Neuron (in vitro differentiated cells): Measurements from ENCODE around the gene TRA2A.

Experiments used
- H2AFZ ChIP-seq: one replicate; pipeline ENCODE4 v1.6.1; 2013; ENCODE audit warnings: low read depth, mild to moderate bottlenecking, inconsistent platforms, low read length, moderate library complexity
- H3K27me3 ChIP-seq: one replicate; pipeline ENCODE4 v1.6.1; 2013; ENCODE audit warnings: low read length; ENCODE audit not compliant: insufficient read depth
- H3K36me3 ChIP-seq: one replicate; pipeline ENCODE4 v1.6.1; 2013; ENCODE audit warnings: low read length; ENCODE audit not compliant: insufficient read depth
- H3K4me1 ChIP-seq: one replicate; pipeline ENCODE4 v1.6.1; 2013; ENCODE audit warnings: low read length; ENCODE audit not compliant: insufficient read depth
- H3K4me3 ChIP-seq: 2 replicates; pipeline ENCODE4 v1.5.1; 2013; ENCODE audit warnings: mild to moderate bottlenecking, low read length, moderate library complexity
- H3K9me3 ChIP-seq: one replicate; pipeline ENCODE4 v1.6.1; 2013; ENCODE audit warnings: low read length

Gene TRA2A

DNA sequence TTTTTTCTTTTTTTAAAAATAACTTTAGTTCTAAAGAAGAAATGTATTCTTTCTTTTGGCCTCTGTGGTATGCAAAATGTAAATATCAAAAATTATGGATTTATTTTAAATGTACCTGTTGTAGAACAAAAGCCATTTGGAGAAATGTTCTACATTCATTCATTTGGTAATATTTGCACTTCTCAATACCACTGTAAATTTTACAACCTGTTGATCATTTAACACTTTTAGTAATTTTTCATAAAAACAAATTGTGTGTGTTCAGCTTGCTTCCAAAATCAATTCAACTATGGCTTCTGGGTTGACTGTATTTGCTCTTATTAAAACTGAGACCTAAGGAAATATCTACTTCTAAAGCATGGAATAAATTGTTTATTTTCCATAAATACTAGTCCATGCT is 59.2 kb downstream of the TRA2A start:
- H3K27me3 ChIP-seq: no peaks in the 10 kb centered on the region
- peak overlapping the region; percentile 63 for H3K4me3 ChIP-seq
- no peaks in the 10 kb centered on the region for H3K36me3 ChIP-seq
- H3K4me1 ChIP-seq: peaks cover 20% of the 10 kb centered on the region
- no peak overlapping the region for H2AFZ ChIP-seq
- no peaks in the 10 kb centered on the region for H3K9me3 ChIP-seq

GRCh38 chr7:23472046-23472445 is 59.7 kb downstream of the TRA2A start:
- Histone ChIP-seq H3K4me3 (peak overlapping the region; percentile 63), H3K27me3 (no peaks in the 10 kb centered on the region), H3K4me1 (peaks cover 21% of the 10 kb centered on the region)

DNA sequence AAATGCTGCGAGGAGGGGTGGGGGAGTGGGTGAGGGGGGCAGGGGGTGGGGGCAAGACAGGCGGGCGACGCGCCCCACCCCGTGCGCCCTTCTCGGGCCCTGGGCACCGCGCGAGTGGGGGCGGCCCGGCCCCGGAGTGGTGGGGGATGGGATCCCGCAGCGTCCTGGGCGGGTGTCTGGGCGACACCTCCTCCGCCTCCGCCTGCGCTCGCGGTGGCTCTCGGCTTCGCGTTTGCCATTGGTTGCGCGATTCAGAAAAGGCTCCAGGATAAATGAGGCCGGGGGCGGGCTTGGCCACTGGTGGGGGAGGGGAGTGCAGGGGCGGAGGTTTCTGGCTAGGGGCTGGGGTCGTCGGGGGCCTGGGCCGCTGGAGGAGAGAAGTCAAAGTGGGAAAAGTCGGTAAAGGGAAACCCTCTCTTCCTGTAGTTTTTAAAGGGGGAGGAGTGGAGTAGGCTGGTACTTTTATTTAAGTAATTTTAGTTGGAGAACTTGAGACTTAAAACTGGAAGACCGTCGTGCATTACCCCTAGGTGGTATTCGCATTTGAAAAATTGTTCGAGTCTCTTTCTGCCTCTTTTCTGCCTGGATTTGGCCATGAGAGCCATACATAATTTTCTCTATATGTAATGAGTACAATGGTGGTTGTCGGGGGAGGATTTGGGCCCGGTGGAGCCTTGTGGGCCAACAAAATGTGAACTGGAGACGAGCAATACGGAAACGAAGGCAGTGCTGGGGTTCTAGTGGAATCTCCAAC is 60.5 kb downstream of the TRA2A start:
- Histone ChIP-seq H3K4me3 (peak overlapping the region; percentile 63), H3K36me3 (no peaks in the 10 kb centered on the region), H2AFZ (no peak overlapping the region), H3K9me3 (no peaks in the 10 kb centered on the region), H3K4me1 (peaks cover 18% of the 10 kb centered on the region), H3K27me3 (no peaks in the 10 kb centered on the region)

More at GRCh38 chr7:23472046-23472445, 59.7 kb downstream of the TRA2A start:
- H3K9me3 ChIP-seq: no peaks in the 10 kb centered on the region
- H2AFZ ChIP-seq: no peak overlapping the region
- no peaks in the 10 kb centered on the region for H3K36me3 ChIP-seq

DNA sequence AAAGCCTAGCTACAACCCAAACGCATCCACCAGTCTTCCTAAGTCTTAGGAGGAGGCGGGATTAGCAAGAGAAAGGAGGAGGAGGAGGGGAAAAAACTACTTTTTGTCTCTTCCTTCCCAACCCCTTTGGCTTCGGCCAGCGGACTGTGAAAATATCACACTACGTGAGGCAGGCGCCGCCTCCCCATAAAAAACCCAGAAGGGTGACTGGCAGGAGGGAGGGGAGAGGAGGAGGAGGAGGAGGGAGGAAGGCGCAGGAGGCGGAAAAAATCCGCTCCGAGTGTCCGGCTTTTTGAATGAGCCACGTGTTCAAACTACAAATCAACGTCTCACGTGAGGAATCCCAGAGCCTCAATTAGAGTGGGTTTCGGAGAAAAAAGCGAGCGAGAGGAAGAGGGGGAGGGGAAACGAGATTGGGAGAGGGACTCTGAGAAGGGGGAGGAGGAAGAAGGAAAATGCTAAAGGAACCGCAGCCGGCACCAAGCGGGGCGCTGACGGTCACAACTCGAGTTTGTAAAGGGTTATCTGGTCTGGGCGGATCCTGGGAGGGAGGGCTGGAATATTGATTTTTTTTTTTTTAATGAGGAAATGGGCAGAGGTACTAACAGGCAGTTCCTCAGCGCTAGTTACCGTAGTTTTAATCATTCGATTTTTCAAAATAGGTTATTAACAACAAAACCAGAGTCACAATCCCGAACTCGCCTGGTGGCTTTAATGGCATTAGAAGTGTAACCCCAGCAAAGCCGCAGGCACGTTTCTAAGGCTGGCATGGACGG is 61.3 kb downstream of the TRA2A start, which contains the start of gene IGF2BP3:
TSS of gene IGF2BP3 (minus strand) at position 162 of the 776 bp plus-strand sequence. CDS start 381 bp downstream, outside the sequence.
- Histone ChIP-seq H3K9me3 (no peaks in the 10 kb centered on the region), H3K4me1 (peaks cover 25% of the 10 kb centered on the region), H2AFZ (no peak within 1 kb of the TSS), H3K4me3 (peak within 1 kb of the TSS; percentile 63), H3K36me3 (no peaks in the 10 kb centered on the region), H3K27me3 (no peaks in the 10 kb centered on the region)

DNA sequence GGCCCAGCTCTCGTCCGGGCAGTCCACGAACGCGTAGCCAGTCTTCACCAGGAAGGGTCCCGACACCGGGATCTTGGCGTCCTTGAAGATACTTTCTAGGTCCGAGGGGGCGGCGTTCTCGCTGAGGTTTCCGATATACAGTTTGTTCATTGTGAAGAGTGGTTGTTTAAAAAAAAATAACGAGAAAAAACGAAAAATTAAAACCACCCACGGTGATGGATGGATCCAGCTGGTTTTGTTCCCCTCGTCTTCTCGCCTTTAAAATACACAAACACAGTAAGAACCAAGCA is 61.9 kb downstream of the TRA2A start:
- no peaks in the 10 kb centered on the region for H3K27me3 ChIP-seq

GRCh38 chr7:23469150-23469960 is 62.4 kb downstream of the TRA2A start:
- H3K9me3 ChIP-seq: no peaks in the 10 kb centered on the region
- H3K4me1 ChIP-seq: peaks cover 35% of the 10 kb centered on the region
- H3K36me3 ChIP-seq: no peaks in the 10 kb centered on the region
- H3K27me3 ChIP-seq: no peaks in the 10 kb centered on the region
- peak overlapping the region; percentile 63 for H3K4me3 ChIP-seq
- no peak overlapping the region for H2AFZ ChIP-seq

More for the DNA sequence above, 61.9 kb downstream of the TRA2A start:
- Histone ChIP-seq H3K4me3 (peak overlapping the region; percentile 63), H3K4me1 (peaks cover 32% of the 10 kb centered on the region), H2AFZ (no peak overlapping the region), H3K9me3 (no peaks in the 10 kb centered on the region), H3K36me3 (no peaks in the 10 kb centered on the region)

GRCh38 chr7:23468526-23469149 is 63.1 kb downstream of the TRA2A start:
- Histone ChIP-seq H3K27me3 (no peaks in the 10 kb centered on the region), H3K4me3 (peak overlapping the region; percentile 63), H2AFZ (no peak overlapping the region), H3K4me1 (peaks cover 42% of the 10 kb centered on the region), H3K9me3 (no peaks in the 10 kb centered on the region), H3K36me3 (peaks cover 6% of the 10 kb centered on the region)

- H2AFZ ChIP-seq: no peak overlapping the region
- H3K9me3 ChIP-seq: no peaks in the 10 kb centered on the region
- H3K4me3 ChIP-seq: peak overlapping the region; percentile 63
- peaks cover 42% of the 10 kb centered on the region for H3K4me1 ChIP-seq
- H3K27me3 ChIP-seq: no peaks in the 10 kb centered on the region
- peaks cover 10% of the 10 kb centered on the region for H3K36me3 ChIP-seq
Measured at GRCh38 chr7:23467806-23468525, 63.8 kb downstream of the TRA2A start.

GRCh38 chr7:23467291-23467805 is 64.4 kb downstream of the TRA2A start:
- no peaks in the 10 kb centered on the region for H3K9me3 ChIP-seq
- peaks cover 36% of the 10 kb centered on the region for H3K4me1 ChIP-seq
- H3K27me3 ChIP-seq: no peaks in the 10 kb centered on the region
- peaks cover 15% of the 10 kb centered on the region for H3K36me3 ChIP-seq
- peak overlapping the region; percentile 63 for H3K4me3 ChIP-seq
- H2AFZ ChIP-seq: no peak overlapping the region

DNA sequence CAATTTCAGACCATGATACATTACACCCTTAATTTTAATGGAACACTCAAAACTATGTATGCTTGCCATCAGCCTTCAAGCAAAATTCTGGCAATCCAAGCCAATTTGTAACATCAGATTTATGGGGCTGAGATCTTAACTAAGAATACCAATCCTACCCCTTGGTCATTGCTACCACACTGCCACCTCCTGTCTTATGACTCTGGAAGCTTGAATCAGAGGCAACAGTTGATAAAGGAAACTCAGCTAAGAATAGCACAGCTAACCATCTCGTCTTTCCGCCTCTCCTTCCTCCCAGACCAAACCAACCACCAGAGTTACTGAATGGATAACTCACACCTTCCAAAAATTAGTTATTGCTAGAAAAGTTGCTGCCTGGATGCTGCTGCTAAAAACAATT is 68.9 kb downstream of the TRA2A start:
- Histone ChIP-seq H3K27me3 (no peaks in the 10 kb centered on the region), H3K36me3 (peaks cover 47% of the 10 kb centered on the region), H2AFZ (no peak overlapping the region), H3K4me1 (peaks cover 36% of the 10 kb centered on the region), H3K4me3 (no peak overlapping the region), H3K9me3 (no peaks in the 10 kb centered on the region)

- H2AFZ ChIP-seq: no peak overlapping the region
- H3K36me3 ChIP-seq: peaks cover 79% of the 10 kb centered on the region
- peaks cover 3% of the 10 kb centered on the region for H3K9me3 ChIP-seq
- no peaks in the 10 kb centered on the region for H3K27me3 ChIP-seq
- peaks cover 1% of the 10 kb centered on the region for H3K4me1 ChIP-seq
- H3K4me3 ChIP-seq: no peak overlapping the region
Measured at GRCh38 chr7:23458044-23458443, 73.7 kb downstream of the TRA2A start.

DNA sequence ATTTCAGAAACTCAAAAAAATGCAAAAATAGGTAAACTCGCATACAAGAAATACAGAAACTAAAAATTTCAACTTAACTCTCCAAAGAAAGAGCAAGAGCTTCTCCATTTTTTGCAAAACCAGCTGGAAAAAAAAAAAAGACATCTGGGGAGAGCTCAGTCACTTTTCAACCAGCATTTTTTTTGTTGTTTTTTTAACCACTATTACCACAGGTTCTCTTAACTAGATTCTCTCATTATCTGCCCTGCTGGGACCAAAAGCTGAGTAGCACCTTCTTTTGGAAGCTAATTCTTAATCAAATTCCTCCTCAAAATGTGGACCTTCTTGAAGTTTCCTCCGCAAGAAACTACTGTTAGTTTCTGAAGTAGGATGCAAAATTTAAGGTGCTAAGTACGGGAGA is 75.7 kb downstream of the TRA2A start:
- H3K27me3 ChIP-seq: no peaks in the 10 kb centered on the region

More for the DNA sequence above, 75.7 kb downstream of the TRA2A start:
- Histone ChIP-seq H3K36me3 (peaks cover 65% of the 10 kb centered on the region), H3K4me3 (no peak overlapping the region), H3K9me3 (peaks cover 3% of the 10 kb centered on the region), H3K4me1 (no peaks in the 10 kb centered on the region), H2AFZ (no peak overlapping the region)
